Activated CD4-positive, alpha-beta T cell treated with anti-CD3 and anti-CD28 coated beads, Interleukin-2, amount 10 ng/mL, durations not matched to agents 7 days and 5 days (primary cell): ENCODE data around the gene TCFL5. TPM values are rescaled to one million over a fixed set of nuclear protein-coding genes. Genes with fewer than 3 reads are reported as not detected.

Experiments used
- CTCF ChIA-PET: fragments of 350-600 bp; sonication (Branson Sonifier 250); formaldehyde crosslinking; loops from one replicate; lab custom pipeline; 2021; ENCODE audit warnings: antibody characterized with exemption; lab: Charles Lee
- POLR2A ChIA-PET: fragments of 350-600 bp; sonication (Branson Sonifier 250); formaldehyde crosslinking; loops from one replicate; lab custom pipeline; 2021; ENCODE audit warnings: antibody characterized with exemption; lab: Charles Lee
- DNase-seq: peaks from one replicate; pipeline ENCODE4 v3.0.0-alpha.2; 2020
- H3K27ac Mint-ChIP-seq: one replicate; pipeline ENCODE4 v1.8.0; 2021; ENCODE audit warnings: mild to moderate bottlenecking, moderate library complexity, mixed read lengths
- H3K27me3 Mint-ChIP-seq: one replicate; pipeline ENCODE4 v1.8.0; 2021; ENCODE audit warnings: mixed read lengths
- H3K36me3 Mint-ChIP-seq: one replicate; pipeline ENCODE4 v1.8.0; 2021; ENCODE audit warnings: low read depth, mixed read lengths
- H3K4me1 Mint-ChIP-seq: one replicate; pipeline ENCODE4 v1.8.0; 2021; ENCODE audit warnings: mixed read lengths
- H3K4me3 Mint-ChIP-seq: one replicate; pipeline ENCODE4 v1.8.0; 2021; ENCODE audit warnings: mild to moderate bottlenecking, moderate library complexity, mixed read lengths
- H3K9me3 Mint-ChIP-seq: one replicate; pipeline ENCODE4 v1.8.0; 2021; ENCODE audit warnings: mixed read lengths
- total RNA-seq, 2 experiments: library from RNA; stranded (reverse); gene quantifications; one replicate each; pipeline ENCODE4 v1.2.3, GENCODE V29; 2021

Gene TCFL5
- 1 to 10 TPM; 7.9 to 8.4 TPM for total RNA-seq

DNA sequence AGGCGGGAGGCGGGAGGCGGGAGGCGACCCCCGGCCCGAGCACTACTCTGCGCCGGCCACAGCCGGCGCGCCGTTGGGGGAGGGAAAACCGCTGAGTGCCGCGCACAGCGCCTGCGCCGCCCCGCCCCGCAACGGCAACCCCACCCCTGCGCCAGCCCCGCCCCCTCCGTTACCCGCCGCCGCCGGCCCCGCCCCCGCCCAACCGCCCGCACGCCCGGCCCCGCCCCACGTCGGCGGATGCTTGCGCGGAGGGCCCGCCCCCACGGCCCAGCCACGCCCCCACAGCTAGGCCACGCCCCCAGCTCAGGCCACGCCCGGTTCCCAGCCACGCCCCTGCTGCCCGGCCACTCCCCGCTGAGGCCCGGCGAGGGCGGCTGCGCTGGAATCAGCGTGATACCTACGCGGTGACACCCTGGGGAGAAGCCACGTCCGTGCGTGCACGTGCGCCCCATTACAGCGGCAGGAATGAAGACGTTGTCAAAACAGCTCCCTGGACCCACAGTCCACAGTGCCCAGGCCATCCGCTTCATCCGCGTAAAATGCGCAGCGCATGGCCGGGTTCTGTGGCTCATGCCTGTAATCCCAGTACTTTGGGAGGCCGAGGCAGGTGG lies at the start of gene TCFL5:
Gene TCFL5, minus strand, starts transcription at position 97 of the 611 bp plus-strand sequence. CDS start 152 bp downstream, outside the sequence.
- Mint-ChIP-seq H3K9me3 (peaks cover 3% of the 10 kb centered on the region), H3K4me3 (peak within 1 kb of the TSS; percentile 59), H3K4me1 (peaks cover 23% of the 10 kb centered on the region), H3K27ac (peak within 1 kb of the TSS; percentile 54), H3K27me3 (peaks cover 5% of the 10 kb centered on the region), H3K36me3 (peaks cover 8% of the 10 kb centered on the region)
- ChIA-PET POLR2A (no interaction called here), CTCF (interaction anchor here (0.7 to 2.1 kb wide), 4 partner anchors 59 to 362 kb away, joined by 3 to 6 read pairs (median 3); no protein-coding TSS in a partner anchor)
- DNase-seq, result peak; percentile 90

GRCh38 chr20:62910777-62911497 lies 49.3 kb upstream of the TCFL5 start:
- peaks cover 60% of the 10 kb centered on the region for H3K36me3 Mint-ChIP-seq
- no peaks in the 10 kb centered on the region for H3K27me3 Mint-ChIP-seq
- peaks cover 39% of the 10 kb centered on the region for H3K4me1 Mint-ChIP-seq
- ChIA-PET CTCF (interaction anchor here (1.4 kb wide), 2 partner anchors 10 to 11 kb away, joined by 3 to 4 read pairs; no protein-coding TSS in a partner anchor), POLR2A (no interaction called here)
- no peak overlapping the region for H3K4me3 Mint-ChIP-seq
- H3K9me3 Mint-ChIP-seq, result no peaks in the 10 kb centered on the region
- no peak for DNase-seq
- H3K27ac Mint-ChIP-seq, result no peak overlapping the region

- Mint-ChIP-seq H3K27ac (no peak overlapping the region), H3K27me3 (no peaks in the 10 kb centered on the region), H3K9me3 (no peaks in the 10 kb centered on the region), H3K4me1 (peaks cover 33% of the 10 kb centered on the region), H3K4me3 (no peak overlapping the region), H3K36me3 (peaks cover 65% of the 10 kb centered on the region)
- ChIA-PET POLR2A (no interaction called here), CTCF (interaction anchor here (1.1 to 1.4 kb wide), 2 partner anchors 11 to 99 kb away, joined by 3 to 4 read pairs; no protein-coding TSS in a partner anchor)
- no peak for DNase-seq
Observed at GRCh38 chr20:62910217-62910766, 48.7 kb upstream of the TCFL5 start.

- H3K36me3 Mint-ChIP-seq, result peaks cover 75% of the 10 kb centered on the region
- DNase-seq, result no peak
- H3K27me3 Mint-ChIP-seq, result no peaks in the 10 kb centered on the region
- H3K27ac Mint-ChIP-seq, result peak overlapping the region; percentile 36
- no peaks in the 10 kb centered on the region for H3K9me3 Mint-ChIP-seq
- POLR2A ChIA-PET, result no interaction called here
- peaks cover 29% of the 10 kb centered on the region for H3K4me1 Mint-ChIP-seq
- CTCF ChIA-PET, result interaction anchor here (1.1 to 3.3 kb wide), 2 partner anchors 10 to 100 kb away, joined by 3 to 24 read pairs; no protein-coding TSS in a partner anchor
- no peak overlapping the region for H3K4me3 Mint-ChIP-seq
Observed at GRCh38 chr20:62908971-62909791, 47.6 kb upstream of the TCFL5 start.

DNA sequence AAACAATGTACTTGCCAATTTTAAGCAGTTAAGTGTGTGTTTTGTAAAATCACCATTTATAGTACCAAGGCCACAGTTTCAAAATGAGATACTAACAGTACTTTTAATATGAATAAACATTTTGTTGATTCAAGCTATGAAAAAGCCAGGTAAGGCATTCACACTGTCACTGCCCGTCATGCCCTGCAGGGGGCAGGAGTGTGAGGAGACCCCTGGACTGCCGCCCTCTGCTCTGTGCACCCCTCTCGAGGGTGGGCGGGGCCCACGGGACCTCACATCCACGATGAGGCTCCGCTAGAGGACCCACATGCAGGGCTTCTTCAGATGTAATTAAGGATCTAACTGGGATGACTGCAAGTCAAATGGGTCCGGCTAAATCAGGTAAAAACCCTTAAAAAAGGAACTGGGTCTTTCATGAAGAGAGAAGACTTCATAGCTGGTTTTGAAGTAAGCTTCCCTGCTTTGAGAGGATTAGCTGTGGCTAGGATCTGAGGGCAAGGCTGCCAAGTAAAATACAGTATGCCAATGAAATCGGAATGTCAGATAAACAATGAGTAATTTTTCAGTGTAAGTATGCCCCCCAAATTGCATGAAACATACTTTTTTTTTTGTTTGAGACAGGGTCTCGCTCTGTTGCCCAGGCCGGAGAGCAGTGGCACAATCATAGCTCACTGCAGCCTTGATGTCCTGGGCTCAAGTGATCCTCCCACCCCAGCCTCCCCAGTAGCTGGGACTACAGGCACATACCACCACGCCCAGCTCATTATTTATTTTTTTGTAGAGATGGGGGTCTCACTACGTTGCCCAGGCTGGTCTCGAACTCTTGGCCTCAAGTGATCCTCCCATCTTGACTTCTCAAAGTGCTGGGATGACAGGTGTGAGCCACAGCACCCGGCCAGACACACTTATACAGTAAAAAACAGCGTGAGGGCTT lies 46.0 kb upstream of the TCFL5 start:
- Mint-ChIP-seq H3K27me3 (no peaks in the 10 kb centered on the region), H3K4me1 (peaks cover 30% of the 10 kb centered on the region), H3K36me3 (peaks cover 73% of the 10 kb centered on the region), H3K9me3 (no peaks in the 10 kb centered on the region), H3K4me3 (no peak overlapping the region), H3K27ac (no peak overlapping the region)
- DNase-seq, result peak; percentile 32
- CTCF ChIA-PET, result interaction anchor here (0.7 to 3.3 kb wide), 10 partner anchors 8 to 32 kb away, joined by 3 to 24 read pairs (median 3); no protein-coding TSS in a partner anchor
- POLR2A ChIA-PET, result interaction anchor here (0.7 kb wide), 1 partner anchor 143 kb away, joined by 9 read pairs; no protein-coding TSS in a partner anchor

- no peak overlapping the region for H3K27ac Mint-ChIP-seq
- peaks cover 33% of the 10 kb centered on the region for H3K4me1 Mint-ChIP-seq
- H3K27me3 Mint-ChIP-seq, result no peaks in the 10 kb centered on the region
- POLR2A ChIA-PET, result interaction anchor here (0.7 kb wide), 1 partner anchor 142 kb away, joined by 9 read pairs; no protein-coding TSS in a partner anchor
- CTCF ChIA-PET, result interaction anchor here (0.9 to 3.3 kb wide), 7 partner anchors 8 to 32 kb away, joined by 3 to 24 read pairs (median 3); no protein-coding TSS in a partner anchor
- H3K36me3 Mint-ChIP-seq, result peaks cover 72% of the 10 kb centered on the region
- no peaks in the 10 kb centered on the region for H3K9me3 Mint-ChIP-seq
- no peak overlapping the region for H3K4me3 Mint-ChIP-seq
- DNase-seq, result no peak
Observed at GRCh38 chr20:62906647-62907375, 45.2 kb upstream of the TCFL5 start.

GRCh38 chr20:62906209-62906608 lies 44.6 kb upstream of the TCFL5 start:
- POLR2A ChIA-PET, result no interaction called here
- CTCF ChIA-PET, result interaction anchor here (1.0 to 3.3 kb wide), 5 partner anchors 9 to 31 kb away, joined by 3 to 24 read pairs (median 3); partner anchors contain the start of gene DIDO1
- Mint-ChIP-seq H3K4me1 (peaks cover 35% of the 10 kb centered on the region), H3K36me3 (peaks cover 72% of the 10 kb centered on the region), H3K9me3 (no peaks in the 10 kb centered on the region), H3K4me3 (no peak overlapping the region), H3K27ac (no peak overlapping the region), H3K27me3 (no peaks in the 10 kb centered on the region)
- no peak for DNase-seq

- Mint-ChIP-seq H3K27ac (no peak overlapping the region), H3K4me1 (peaks cover 41% of the 10 kb centered on the region), H3K9me3 (no peaks in the 10 kb centered on the region), H3K4me3 (no peak overlapping the region), H3K27me3 (no peaks in the 10 kb centered on the region), H3K36me3 (peaks cover 70% of the 10 kb centered on the region)
- no peak for DNase-seq
- ChIA-PET CTCF (interaction anchor here (1.0 to 1.9 kb wide), 3 partner anchors 10 to 20 kb away, joined by 3 to 4 read pairs (median 3); partner anchors contain the start of gene DIDO1), POLR2A (no interaction called here)
Observed at GRCh38 chr20:62905536-62906117, 44.0 kb upstream of the TCFL5 start.

GRCh38 chr20:62902926-62903615 lies 41.4 kb upstream of the TCFL5 start:
- POLR2A ChIA-PET, result no interaction called here
- Mint-ChIP-seq H3K9me3 (no peaks in the 10 kb centered on the region), H3K27ac (no peak overlapping the region), H3K36me3 (peaks cover 56% of the 10 kb centered on the region), H3K4me1 (peaks cover 46% of the 10 kb centered on the region), H3K27me3 (no peaks in the 10 kb centered on the region), H3K4me3 (no peak overlapping the region)
- DNase-seq, result no peak
- CTCF ChIA-PET, result interaction anchor here (0.9 to 1.8 kb wide), 6 partner anchors 12 to 123 kb away, joined by 3 to 7 read pairs (median 4); no protein-coding TSS in a partner anchor

- ChIA-PET CTCF (interaction anchor here (0.6 to 1.6 kb wide), 5 partner anchors 12 to 1210 kb away, joined by 3 to 5 read pairs (median 3); no protein-coding TSS in a partner anchor), POLR2A (no interaction called here)
- DNase-seq, result no peak
- Mint-ChIP-seq H3K9me3 (no peaks in the 10 kb centered on the region), H3K36me3 (peaks cover 44% of the 10 kb centered on the region), H3K4me1 (peaks cover 43% of the 10 kb centered on the region), H3K27me3 (no peaks in the 10 kb centered on the region), H3K27ac (no peak overlapping the region), H3K4me3 (no peak overlapping the region)
Observed at GRCh38 chr20:62901891-62902290, 40.3 kb upstream of the TCFL5 start.
